SK-N-MC (cell line): ENCODE measurements around the gene ARL5A.

ENCODE experiments used
- DNase-seq: peaks from one replicate; pipeline ENCODE4 v3.0.0-alpha.2; 2011; ENCODE audit warnings: low read depth, low spot score
- H3K27ac ChIP-seq: fragments of 200-600 bp; sonication (generic); 2 replicates; pipeline ENCODE4 v1.5.1; 2016; ENCODE audit warnings: mixed run types
- H3K36me3 ChIP-seq: fragments of 200-600 bp; sonication (generic); 2 replicates; pipeline ENCODE4 v1.6.1; 2017; ENCODE audit warnings: antibody characterized with exemption, low read length, mixed read lengths; ENCODE audit not compliant: insufficient read depth
- H3K4me3 ChIP-seq: fragments of 200-600 bp; sonication (generic); 2 replicates; pipeline ENCODE4 v1.5.1; 2016
- H3K9ac ChIP-seq: fragments of 200-600 bp; sonication (generic); 2 replicates; pipeline ENCODE4 v1.8.0; 2017; ENCODE audit warnings: mixed run types, mixed read lengths; ENCODE audit not compliant: insufficient read length
- H3K9me3 ChIP-seq: fragments of 200-600 bp; sonication (generic); 2 replicates; pipeline ENCODE4 v1.6.1; 2017; ENCODE audit warnings: low read depth, mild to moderate bottlenecking, antibody characterized with exemption, low read length, moderate library complexity, mixed read lengths
- EZH2 ChIP-seq: fragments of 200-600 bp; sonication (generic); IDR thresholded peaks from one replicate; pipeline ENCODE4 v1.6.1; 2017; ENCODE audit warnings: antibody characterized with exemption
- FOXP2 ChIP-seq: optimal IDR thresholded peaks from 2 replicates; pipeline ENCODE3; 2011; ENCODE audit warnings: mild to moderate bottlenecking, moderate library complexity; ENCODE audit not compliant: insufficient read depth; ENCODE audit errors: extremely low read length, control extremely low read depth
- POLR2AphosphoS5 ChIP-seq: IDR thresholded peaks from 2 replicates; pipeline ENCODE4 v1.6.1; 2012; ENCODE audit warnings: mild to moderate bottlenecking, low read depth, low read length, borderline replicate concordance

Gene ARL5A

DNA sequence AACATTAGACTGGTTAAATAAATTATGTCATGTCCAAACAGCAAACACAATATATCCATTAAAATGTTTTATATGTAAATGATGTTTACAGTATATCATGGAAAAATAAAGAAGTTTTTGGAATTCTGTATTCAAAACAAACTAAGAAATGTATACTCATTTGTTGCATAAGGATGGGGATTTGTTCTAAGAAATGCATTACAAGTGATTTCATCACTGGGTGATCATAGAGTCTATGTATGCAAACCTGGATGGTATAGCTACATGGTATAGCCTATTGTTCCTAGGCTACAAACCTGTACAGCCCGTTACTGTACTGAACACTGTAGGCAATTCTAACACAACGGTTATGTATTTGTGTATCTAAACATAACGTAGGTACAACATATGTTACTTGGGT, 35.1 kb downstream of the ARL5A start:
- H3K4me3 ChIP-seq: no peak overlapping the region
- H3K9ac ChIP-seq: no peak overlapping the region
- no peak for DNase-seq
- H3K27ac ChIP-seq: no peak overlapping the region
- no peaks in the 10 kb centered on the region for H3K9me3 ChIP-seq
- peaks cover 27% of the 10 kb centered on the region for H3K36me3 ChIP-seq
- no peak for TF ChIP-seq FOXP2
- no peak for TF ChIP-seq EZH2
- no peak for TF ChIP-seq POLR2AphosphoS5

DNA sequence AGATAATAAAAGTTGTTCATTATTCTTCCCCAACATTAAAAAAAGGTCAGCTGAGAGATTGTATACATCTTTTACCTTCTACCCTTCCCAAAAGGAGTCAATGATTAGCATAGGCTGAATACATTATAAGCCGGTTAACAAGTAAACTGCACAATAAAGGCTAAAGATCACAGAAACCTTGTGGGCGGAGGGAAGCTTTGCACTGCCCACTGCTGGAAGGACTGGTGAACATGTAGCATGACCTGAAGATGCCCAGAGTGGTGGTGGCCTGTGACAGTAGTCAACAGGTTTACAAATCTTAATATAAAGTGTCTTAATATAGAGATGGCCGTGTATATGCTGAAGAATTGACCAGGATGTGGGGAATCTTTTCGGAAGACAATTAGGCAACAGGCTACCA, 35.6 kb downstream of the ARL5A start:
- no peak overlapping the region for H3K27ac ChIP-seq
- peaks cover 27% of the 10 kb centered on the region for H3K36me3 ChIP-seq
- no peaks in the 10 kb centered on the region for H3K9me3 ChIP-seq
- H3K9ac ChIP-seq: no peak overlapping the region
- no peak for DNase-seq
- TF ChIP-seq POLR2AphosphoS5 (no peak), EZH2 (no peak), FOXP2 (no peak)
- no peak overlapping the region for H3K4me3 ChIP-seq

DNA sequence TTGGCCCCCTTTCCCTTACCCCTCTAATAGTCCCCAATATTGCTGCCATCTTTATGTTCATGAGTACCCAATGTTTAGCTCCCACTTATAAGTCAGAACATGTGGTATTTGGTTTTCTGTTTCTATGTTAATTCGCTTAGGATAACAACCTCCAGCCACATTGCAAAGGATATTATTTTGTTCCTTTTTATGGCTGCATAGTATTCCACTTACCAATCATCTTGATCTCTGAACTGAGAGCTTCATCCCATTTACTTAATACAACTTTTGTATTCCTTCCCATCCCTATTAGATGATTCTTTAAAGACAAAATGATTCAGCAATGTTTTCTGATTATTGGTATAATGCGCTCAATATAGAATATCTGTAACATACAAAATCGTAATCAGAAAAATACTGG, 36.7 kb downstream of the ARL5A start:
- DNase-seq: no peak
- TF ChIP-seq FOXP2 (no peak), EZH2 (no peak), POLR2AphosphoS5 (no peak)
- H3K4me3 ChIP-seq: no peak overlapping the region
- no peak overlapping the region for H3K27ac ChIP-seq
- H3K36me3 ChIP-seq: peaks cover 27% of the 10 kb centered on the region
- no peaks in the 10 kb centered on the region for H3K9me3 ChIP-seq
- H3K9ac ChIP-seq: no peak overlapping the region

DNA sequence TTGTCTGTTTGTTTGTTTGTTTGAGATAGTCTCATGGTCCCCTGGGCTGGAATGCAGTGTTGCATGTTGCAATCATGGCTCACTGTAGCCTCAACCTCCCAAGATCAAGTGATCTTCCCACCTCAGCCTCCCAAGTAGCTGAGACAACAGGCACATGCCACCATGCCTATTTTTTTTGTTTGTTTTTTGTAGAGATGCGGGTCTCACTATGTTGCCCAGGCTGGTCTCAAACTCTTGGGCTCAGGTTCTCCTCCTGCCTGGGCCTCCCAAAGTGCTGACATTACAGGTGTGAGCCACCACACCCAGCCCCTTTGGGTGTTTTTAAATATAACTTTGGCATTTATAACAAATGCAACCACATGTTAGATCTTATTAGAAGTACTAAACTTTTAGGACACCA, 37.5 kb downstream of the ARL5A start:
- H3K36me3 ChIP-seq: peaks cover 30% of the 10 kb centered on the region
- no peak for DNase-seq
- no peak overlapping the region for H3K4me3 ChIP-seq
- TF ChIP-seq POLR2AphosphoS5 (no peak), EZH2 (no peak), FOXP2 (no peak)
- no peak overlapping the region for H3K27ac ChIP-seq
- H3K9me3 ChIP-seq: no peaks in the 10 kb centered on the region
- no peak overlapping the region for H3K9ac ChIP-seq

DNA sequence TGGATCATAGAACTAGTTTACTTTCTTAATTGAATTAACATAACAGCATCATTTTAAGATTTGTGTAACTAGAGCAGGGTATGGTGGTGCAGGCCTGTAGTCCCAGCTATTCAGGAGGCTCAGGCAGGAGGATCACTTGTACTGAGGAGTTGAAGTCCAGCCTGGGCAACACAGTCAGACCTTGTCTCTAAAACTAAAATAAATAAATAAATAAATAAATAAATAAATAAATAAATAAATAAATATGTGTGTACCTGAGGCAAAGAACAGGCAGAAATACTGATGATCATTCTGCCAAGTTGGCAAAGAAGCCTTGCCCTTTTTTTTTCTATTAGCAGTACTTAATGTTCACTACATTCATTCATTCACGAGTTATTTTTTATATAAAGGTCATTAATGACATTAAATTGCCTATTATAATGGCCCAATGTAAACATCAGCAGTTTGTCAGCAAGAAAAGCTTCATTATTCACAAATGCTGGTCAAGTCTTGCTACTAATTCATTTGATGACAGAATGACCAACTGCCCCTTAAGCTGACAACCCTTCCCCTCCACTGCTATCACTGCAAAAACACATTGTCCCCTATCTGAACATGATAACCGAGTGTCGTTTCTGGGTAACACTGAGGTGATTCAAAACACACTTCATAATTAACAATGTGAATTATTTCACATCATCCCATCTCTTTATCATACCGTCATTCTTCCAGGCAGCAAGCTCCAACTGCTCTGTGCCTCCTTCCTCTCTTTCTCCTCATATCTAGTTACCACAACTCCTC, 39.0 kb downstream of the ARL5A start:
- H3K9ac ChIP-seq: no peak overlapping the region
- no peak overlapping the region for H3K27ac ChIP-seq
- no peaks in the 10 kb centered on the region for H3K9me3 ChIP-seq
- no peak for TF ChIP-seq EZH2
- no peak for TF ChIP-seq POLR2AphosphoS5
- no peak for TF ChIP-seq FOXP2
- no peak for DNase-seq
- peaks cover 31% of the 10 kb centered on the region for H3K36me3 ChIP-seq
- H3K4me3 ChIP-seq: no peak overlapping the region

DNA sequence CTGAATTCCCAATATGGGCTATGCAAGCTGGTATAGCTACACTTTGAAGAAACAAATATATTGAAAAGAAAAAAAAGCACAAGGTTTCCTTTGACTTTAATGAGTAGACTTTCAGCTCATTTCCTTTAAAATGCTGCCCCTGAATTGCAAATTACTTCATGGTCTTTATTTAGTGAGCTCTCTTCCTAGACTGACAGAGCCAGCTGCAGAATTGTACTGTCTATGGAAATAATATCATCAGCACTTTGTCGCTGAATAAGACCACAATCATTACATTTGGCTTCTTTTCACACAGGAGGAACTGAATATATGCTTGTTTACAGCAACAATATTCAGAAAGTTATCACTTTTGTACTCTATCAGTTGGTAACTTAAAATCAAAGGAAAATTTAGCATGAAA, 41.7 kb downstream of the ARL5A start:
- Histone ChIP-seq H3K4me3 (no peak overlapping the region), H3K36me3 (peaks cover 20% of the 10 kb centered on the region), H3K27ac (peak overlapping the region; percentile 49; the same call in 1 of the 2 replicates), H3K9ac (no peak overlapping the region), H3K9me3 (no peaks in the 10 kb centered on the region)
- no peak for DNase-seq
- TF ChIP-seq POLR2AphosphoS5 (no peak), EZH2 (no peak), FOXP2 (no peak)

DNA sequence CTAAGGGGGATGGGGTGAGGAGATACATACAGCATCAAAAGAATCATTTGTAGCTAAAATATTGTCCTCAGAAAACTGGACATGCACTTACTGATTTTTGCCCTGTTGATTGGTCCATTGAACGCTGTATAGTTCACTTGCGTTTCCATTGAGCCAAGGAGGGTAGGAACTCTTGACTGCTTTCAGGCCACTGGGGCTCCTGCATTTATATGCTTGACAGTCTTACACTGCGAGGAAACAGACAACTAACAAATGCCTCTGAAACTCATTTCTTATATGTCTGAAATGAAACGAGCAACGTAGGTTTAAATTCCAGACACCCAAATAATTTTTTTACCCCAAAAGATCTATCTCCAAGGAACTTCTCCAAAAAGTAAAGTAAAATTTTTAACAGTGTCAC, 42.1 kb downstream of the ARL5A start:
- no peak for DNase-seq
- Histone ChIP-seq H3K36me3 (peaks cover 19% of the 10 kb centered on the region; the same call in 1 of the 2 replicates), H3K9ac (no peak overlapping the region), H3K27ac (no peak overlapping the region), H3K9me3 (no peaks in the 10 kb centered on the region), H3K4me3 (no peak overlapping the region)
- TF ChIP-seq FOXP2 (no peak), EZH2 (no peak), POLR2AphosphoS5 (no peak)

DNA sequence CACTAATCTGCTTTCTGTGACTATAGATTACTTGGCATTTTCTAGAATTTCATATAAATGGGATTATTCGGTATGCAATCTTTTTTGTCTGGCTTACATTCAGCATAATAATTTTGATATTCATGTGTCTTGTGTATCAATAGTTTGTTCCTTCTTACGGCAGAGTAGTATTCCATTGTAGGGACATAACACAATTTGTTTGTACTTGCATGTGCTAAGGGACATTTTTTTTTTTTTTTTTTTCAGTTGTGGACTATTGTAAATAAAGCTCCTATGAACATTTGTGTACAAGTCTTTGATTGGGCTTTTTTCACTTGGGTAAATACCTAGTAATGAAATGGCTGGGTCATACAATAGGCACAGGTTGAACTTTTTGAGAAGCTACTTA, 45.1 kb downstream of the ARL5A start:
- H3K9ac ChIP-seq: no peak overlapping the region

More for the DNA sequence above, 45.1 kb downstream of the ARL5A start:
- no peak for DNase-seq
- Histone ChIP-seq H3K36me3 (peaks cover 19% of the 10 kb centered on the region; the same call in 1 of the 2 replicates), H3K27ac (peak overlapping the region; percentile 75; the same call in 1 of the 2 replicates), H3K9me3 (no peaks in the 10 kb centered on the region), H3K4me3 (no peak overlapping the region)
- no peak for TF ChIP-seq POLR2AphosphoS5
- TF ChIP-seq FOXP2: no peak
- no peak for TF ChIP-seq EZH2
